CD4-positive, alpha-beta T cell treated with Interferon gamma for 1 hour (primary cell): ENCODE results near the gene USP12.

ENCODE experiments used
- DNase-seq: peaks from one replicate; pipeline ENCODE4 v3.0.0-alpha.2; 2020

USP12 gene

GRCh38 chr13:27027086-27027667, 144.4 kb downstream of the USP12 start:
- no peak for DNase-seq

GRCh38 chr13:27026396-27026795, 145.2 kb downstream of the USP12 start:
- no peak for DNase-seq

GRCh38 chr13:27024776-27025492, 146.7 kb downstream of the USP12 start:
- no peak for DNase-seq

- no peak for DNase-seq
These were observed 147.5 kb downstream of the USP12 start for GRCh38 chr13:27024074-27024461.

- no peak for DNase-seq
These were observed 148.1 kb downstream of the USP12 start for GRCh38 chr13:27023385-27024073.

GRCh38 chr13:27022571-27023311, 148.9 kb downstream of the USP12 start:
- no peak for DNase-seq

- no peak for DNase-seq
These were observed 151.2 kb downstream of the USP12 start for GRCh38 chr13:27020415-27020814.

GRCh38 chr13:27018882-27019281, 152.7 kb downstream of the USP12 start:
- no peak for DNase-seq

- DNase-seq: no peak
These were observed 153.2 kb downstream of the USP12 start for GRCh38 chr13:27018344-27018861.

GRCh38 chr13:27016875-27017274, 154.7 kb downstream of the USP12 start:
- DNase-seq: no peak
